Measurements from ENCODE around the gene ITGAV. TPM values are rescaled to one million over a fixed set of nuclear protein-coding genes. Genes with fewer than 3 reads are reported as not detected.

ITGAV gene
- total RNA-seq, 1 experiment from 2014 or later: 220 TPM

- Histone ChIP-seq H3K4me1 (no peaks in the 10 kb centered on the region), H3K27ac (no peak overlapping the region), H3K4me3 (no peak overlapping the region), H3K9me3 (replicated peaks) (peaks cover 7% of the 10 kb centered on the region), H3K27me3 (no peaks in the 10 kb centered on the region), H3K36me3 (no peaks in the 10 kb centered on the region; the same call in 1 of the 2 replicates)
- peak in 1 of 2 experiments; percentile 57 for DNase-seq
Observed at GRCh38 chr2:186717320-186718007, 127.6 kb downstream of the ITGAV start.

- Histone ChIP-seq H3K4me3 (no peak overlapping the region), H3K27me3 (no peaks in the 10 kb centered on the region), H3K9me3 (replicated peaks) (peaks cover 7% of the 10 kb centered on the region), H3K4me1 (no peaks in the 10 kb centered on the region), H3K27ac (no peak overlapping the region), H3K36me3 (no peaks in the 10 kb centered on the region)
- no peak for DNase-seq
Observed at GRCh38 chr2:186718122-186718521, 128.3 kb downstream of the ITGAV start.

GRCh38 chr2:186718903-186719302 is 129.0 kb downstream of the ITGAV start:
- no peak overlapping the region for H3K27ac ChIP-seq
- no peak for DNase-seq
- no peaks in the 10 kb centered on the region for H3K36me3 ChIP-seq
- H3K4me1 ChIP-seq: no peaks in the 10 kb centered on the region
- no peaks in the 10 kb centered on the region for H3K27me3 ChIP-seq
- H3K4me3 ChIP-seq: no peak overlapping the region
- H3K9me3 ChIP-seq (replicated peaks): peaks cover 7% of the 10 kb centered on the region

- no peak overlapping the region for H3K4me3 ChIP-seq
- no peak overlapping the region for H3K27ac ChIP-seq
- no peaks in the 10 kb centered on the region for H3K36me3 ChIP-seq
- no peaks in the 10 kb centered on the region for H3K4me1 ChIP-seq
- peaks cover 7% of the 10 kb centered on the region for H3K9me3 ChIP-seq (replicated peaks)
- DNase-seq: no peak
- no peaks in the 10 kb centered on the region for H3K27me3 ChIP-seq
Observed at GRCh38 chr2:186721956-186722355, 132.1 kb downstream of the ITGAV start.

- H3K36me3 ChIP-seq: no peaks in the 10 kb centered on the region
- no peak overlapping the region for H3K27ac ChIP-seq
- H3K4me3 ChIP-seq: no peak overlapping the region
- no peaks in the 10 kb centered on the region; the same call in 1 of the 2 replicates for H3K4me1 ChIP-seq
- H3K27me3 ChIP-seq: no peaks in the 10 kb centered on the region
- no peaks in the 10 kb centered on the region; the same call in 1 of the 2 replicates for H3K9me3 ChIP-seq (replicated peaks)
- DNase-seq: no peak
Observed at GRCh38 chr2:186724736-186725135, 134.9 kb downstream of the ITGAV start.

- H3K36me3 ChIP-seq: no peaks in the 10 kb centered on the region
- H3K4me3 ChIP-seq: no peak overlapping the region
- no peaks in the 10 kb centered on the region; the same call in 1 of the 2 replicates for H3K4me1 ChIP-seq
- no peaks in the 10 kb centered on the region for H3K27me3 ChIP-seq
- no peak for DNase-seq
- no peak overlapping the region for H3K27ac ChIP-seq
- no peaks in the 10 kb centered on the region; the same call in 1 of the 2 replicates for H3K9me3 ChIP-seq (replicated peaks)
Observed at GRCh38 chr2:186725783-186726182, 135.9 kb downstream of the ITGAV start.

- no peaks in the 10 kb centered on the region for H3K36me3 ChIP-seq
- no peak overlapping the region for H3K27ac ChIP-seq
- no peak overlapping the region for H3K4me3 ChIP-seq
- no peak for DNase-seq
- peaks cover 9% of the 10 kb centered on the region; the same call in 1 of the 2 replicates for H3K9me3 ChIP-seq (replicated peaks)
- H3K4me1 ChIP-seq: no peaks in the 10 kb centered on the region; the same call in 1 of the 2 replicates
- H3K27me3 ChIP-seq: no peaks in the 10 kb centered on the region
Observed at GRCh38 chr2:186726938-186727337, 137.1 kb downstream of the ITGAV start.

- H3K4me3 ChIP-seq: no peak overlapping the region
- H3K9me3 ChIP-seq (replicated peaks): peaks cover 10% of the 10 kb centered on the region; the same call in 1 of the 2 replicates
- H3K27ac ChIP-seq: no peak overlapping the region
- no peak for DNase-seq
- no peaks in the 10 kb centered on the region; the same call in 1 of the 2 replicates for H3K4me1 ChIP-seq
- H3K36me3 ChIP-seq: no peaks in the 10 kb centered on the region
- no peaks in the 10 kb centered on the region for H3K27me3 ChIP-seq
Observed at GRCh38 chr2:186728631-186729030, 138.8 kb downstream of the ITGAV start.

Other genes with a start within 250 kb of the ITGAV start
- 303 and 335 TPM in 2 replicates for gene ZC3H15, start 103.8 kb upstream of the ITGAV start, total RNA-seq (2014; rRNA removed; shearing (Covaris generic))
- 43.3 and 46.2 TPM in 2 replicates for gene FAM171B, start 104.0 kb downstream of the ITGAV start, total RNA-seq (2014; rRNA removed; shearing (Covaris generic))

Measured in SJCRH30 (cell line).